Measurements from ENCODE around the gene POMGNT2.

POMGNT2 gene

GRCh38 chr3:43043071-43043766 is 62.7 kb downstream of the POMGNT2 start:
- no peak for FAIRE-seq

DNA sequence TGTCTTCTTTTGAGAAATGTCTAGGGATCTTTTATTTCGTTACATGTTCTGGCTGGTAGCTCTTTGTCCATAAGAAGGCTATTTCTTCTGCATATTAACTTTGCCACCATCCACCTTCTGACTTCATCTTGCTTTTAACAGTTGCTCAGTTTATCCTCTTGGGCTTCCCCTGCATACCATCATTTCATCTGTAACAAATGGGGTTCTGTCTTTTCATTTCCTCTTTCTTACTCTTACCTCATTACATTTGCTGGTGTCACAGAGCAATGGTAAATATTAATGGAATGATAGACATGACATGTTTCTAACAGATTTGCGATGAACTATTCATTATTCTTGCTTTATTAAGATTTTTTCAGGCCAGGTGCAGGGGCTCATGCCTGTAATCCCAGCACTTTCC is 64.4 kb downstream of the POMGNT2 start:
- FAIRE-seq, result no peak

GRCh38 chr3:43038010-43038409 is 67.9 kb downstream of the POMGNT2 start:
- FAIRE-seq, result no peak

DNA sequence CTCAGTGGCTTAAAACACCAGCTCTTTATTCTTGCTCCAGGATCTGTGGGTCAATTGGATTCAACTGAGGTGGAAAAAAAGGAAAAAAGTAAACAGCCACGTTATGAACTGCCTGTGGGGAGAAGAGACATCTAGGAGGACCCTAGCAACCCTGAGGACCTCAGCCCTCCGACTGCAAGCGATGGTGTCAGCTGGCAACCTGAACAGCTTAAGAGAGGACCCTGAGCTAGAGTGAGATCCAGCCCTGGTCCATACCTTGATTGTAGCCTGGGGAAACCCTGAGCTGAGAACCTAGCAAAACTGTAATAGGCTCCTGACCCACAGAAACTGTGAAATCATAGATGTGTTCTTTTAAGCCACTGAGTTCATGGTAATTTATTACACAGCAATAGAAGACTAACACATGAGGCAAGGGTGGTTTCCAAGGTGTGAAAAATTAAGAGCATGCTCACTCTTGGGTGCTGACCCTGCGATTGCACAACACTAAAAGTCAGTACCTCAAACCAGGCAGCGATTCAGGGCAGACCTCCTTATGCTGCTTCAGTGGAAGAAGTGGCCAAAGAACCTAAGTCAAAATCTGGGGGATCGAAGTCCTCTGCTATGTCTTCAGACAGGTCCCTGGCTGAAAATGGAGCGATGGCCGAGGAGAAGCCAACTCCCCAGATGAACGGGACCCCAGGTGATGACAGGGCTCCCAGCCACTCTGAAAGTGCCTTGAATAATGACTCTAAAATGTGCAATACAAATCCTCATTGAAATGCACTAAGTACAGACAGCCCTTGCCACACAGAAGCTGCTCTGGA is 69.1 kb downstream of the POMGNT2 start:
- FAIRE-seq, result no peak

GRCh38 chr3:43035801-43036365 is 70.0 kb downstream of the POMGNT2 start:
- no peak for FAIRE-seq

GRCh38 chr3:43034911-43035310 is 71.0 kb downstream of the POMGNT2 start:
- no peak for FAIRE-seq

GRCh38 chr3:43034200-43034599 is 71.7 kb downstream of the POMGNT2 start:
- FAIRE-seq, result no peak

DNA sequence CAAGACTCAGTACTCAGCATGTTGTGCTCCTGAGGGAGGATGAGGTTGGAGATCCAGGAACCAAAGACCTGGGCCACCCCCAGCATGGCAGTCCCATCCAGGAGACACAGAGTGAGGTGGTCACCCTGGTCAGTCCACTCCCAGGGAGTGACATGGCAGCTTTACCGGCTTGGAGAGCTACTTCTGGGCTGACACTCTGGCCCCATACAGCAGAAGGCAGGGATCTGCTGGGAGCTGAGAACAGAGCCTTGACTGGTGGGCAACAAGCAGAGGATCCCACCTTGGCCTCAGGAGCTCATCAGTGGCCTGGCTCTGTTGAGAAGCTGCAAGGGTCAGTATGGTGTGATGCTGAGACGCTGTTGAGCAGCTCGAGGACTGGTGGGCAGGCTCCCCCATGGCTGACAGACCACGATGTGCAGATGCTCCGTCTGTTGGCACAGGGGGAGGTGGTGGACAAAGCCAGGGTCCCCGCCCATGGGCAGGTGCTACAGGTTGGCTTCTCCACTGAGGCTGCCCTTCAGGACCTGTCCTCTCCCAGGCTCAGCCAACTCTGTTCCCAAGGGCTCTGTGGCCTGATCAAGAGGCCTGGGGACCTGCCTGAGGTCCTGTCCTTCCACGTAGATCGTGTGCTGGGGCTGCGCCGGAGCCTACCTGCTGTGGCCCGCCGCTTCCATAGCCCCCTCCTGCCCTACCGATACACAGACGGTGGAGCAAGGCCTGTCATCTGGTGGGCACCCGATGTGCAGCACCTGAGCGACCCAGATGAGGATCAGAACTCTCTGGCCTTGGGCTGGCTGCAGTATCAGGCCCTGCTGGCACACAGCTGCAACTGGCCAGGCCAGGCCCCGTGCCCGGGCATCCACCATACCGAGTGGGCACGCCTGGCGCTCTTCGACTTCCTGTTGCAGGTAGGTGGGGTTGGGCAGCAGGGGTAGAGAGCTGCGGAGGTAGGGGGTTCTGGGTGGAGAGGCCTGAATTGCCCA is 72.9 kb downstream of the POMGNT2 start:
- FAIRE-seq, result no peak

GRCh38 chr3:43031889-43032545 is 73.9 kb downstream of the POMGNT2 start:
- no peak for FAIRE-seq

DNA sequence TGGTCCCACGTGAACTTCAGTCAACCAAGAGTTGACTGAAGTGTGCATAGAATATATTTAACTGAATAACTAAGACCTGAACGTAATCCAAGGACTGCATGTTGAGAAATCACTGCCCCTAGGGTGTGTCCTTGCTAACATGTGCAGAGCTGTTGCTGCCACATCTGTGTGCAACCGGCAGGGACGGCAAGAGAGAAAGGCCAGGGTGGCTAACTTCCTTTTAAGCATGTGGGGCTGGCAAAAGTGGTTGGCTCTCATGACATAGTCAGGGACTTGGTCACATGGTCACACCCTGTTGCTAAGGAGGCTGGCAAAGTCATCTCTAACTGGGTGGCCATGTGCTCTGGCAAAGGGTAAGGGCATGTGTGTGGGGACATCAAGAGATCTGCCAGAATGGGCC is 74.4 kb downstream of the POMGNT2 start:
- FAIRE-seq, result no peak

GRCh38 chr3:43030162-43030935 is 75.5 kb downstream of the POMGNT2 start:
- no peak for FAIRE-seq

Measured in TTC549 (cell line).